ENCODE results near the gene SETD1A.
"Not testable (repeated sequence)": the region's sequence is repeated elsewhere in the genome, so short reads cannot be mapped to it uniquely, and the experiment has no call there.

DNA sequence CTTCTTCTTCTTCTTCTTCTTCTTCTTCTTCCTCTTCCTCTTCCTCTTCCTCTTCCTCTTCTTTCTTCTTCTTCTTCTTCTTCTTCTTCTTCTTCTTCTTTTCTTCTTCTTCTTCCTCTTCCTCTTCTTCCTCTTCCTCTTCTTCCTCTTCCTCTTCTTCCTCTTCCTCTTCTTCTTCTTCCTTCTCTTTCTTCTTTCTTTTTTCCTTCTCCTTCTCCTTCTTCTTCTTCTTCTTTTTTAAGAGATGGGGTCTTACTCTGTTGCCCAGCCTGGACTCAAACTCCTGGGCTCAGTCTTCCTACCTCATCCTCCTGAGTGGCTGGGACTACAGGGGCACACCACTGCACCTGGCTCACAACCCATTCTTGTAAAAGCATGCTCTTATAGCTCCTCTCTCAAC lies 55.7 kb downstream of the SETD1A start:
- TF ChIP-seq, protein P1, sequence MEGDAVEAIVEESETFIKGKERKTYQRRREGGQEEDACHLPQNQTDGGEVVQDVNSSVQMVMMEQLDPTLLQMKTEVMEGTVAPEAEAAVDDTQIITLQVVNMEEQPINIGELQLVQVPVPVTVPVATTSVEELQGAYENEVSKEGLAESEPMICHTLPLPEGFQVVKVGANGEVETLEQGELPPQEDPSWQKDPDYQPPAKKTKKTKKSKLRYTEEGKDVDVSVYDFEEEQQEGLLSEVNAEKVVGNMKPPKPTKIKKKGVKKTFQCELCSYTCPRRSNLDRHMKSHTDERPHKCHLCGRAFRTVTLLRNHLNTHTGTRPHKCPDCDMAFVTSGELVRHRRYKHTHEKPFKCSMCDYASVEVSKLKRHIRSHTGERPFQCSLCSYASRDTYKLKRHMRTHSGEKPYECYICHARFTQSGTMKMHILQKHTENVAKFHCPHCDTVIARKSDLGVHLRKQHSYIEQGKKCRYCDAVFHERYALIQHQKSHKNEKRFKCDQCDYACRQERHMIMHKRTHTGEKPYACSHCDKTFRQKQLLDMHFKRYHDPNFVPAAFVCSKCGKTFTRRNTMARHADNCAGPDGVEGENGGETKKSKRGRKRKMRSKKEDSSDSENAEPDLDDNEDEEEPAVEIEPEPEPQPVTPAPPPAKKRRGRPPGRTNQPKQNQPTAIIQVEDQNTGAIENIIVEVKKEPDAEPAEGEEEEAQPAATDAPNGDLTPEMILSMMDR (optimal IDR thresholded peaks at IDR 0.05 in 1 of 3, IDR thresholded peaks at IDR 0.05 in 1 of 3, conservative IDR thresholded peaks at IDR 0.05 in 1 of 3; ENCODE audit: extremely low read depth in 1 of 3, insufficient read depth in 2 of 3, low read length in 3 of 3): not testable (repeated sequence)
- TF ChIP-seq EZH2 (IDR thresholded peaks at IDR 0.05; ENCODE audit: low read length): not testable (repeated sequence)

Data from keratinocyte (primary cell).